ENCODE measurements around the gene SOX30. TPM values are rescaled to one million over a fixed set of nuclear protein-coding genes. Genes with fewer than 3 reads are reported as not detected.

Gene SOX30
- total RNA-seq, 3 donors from 2014 or later = 0.22 to 0.29 (median 0.29) TPM

DNA sequence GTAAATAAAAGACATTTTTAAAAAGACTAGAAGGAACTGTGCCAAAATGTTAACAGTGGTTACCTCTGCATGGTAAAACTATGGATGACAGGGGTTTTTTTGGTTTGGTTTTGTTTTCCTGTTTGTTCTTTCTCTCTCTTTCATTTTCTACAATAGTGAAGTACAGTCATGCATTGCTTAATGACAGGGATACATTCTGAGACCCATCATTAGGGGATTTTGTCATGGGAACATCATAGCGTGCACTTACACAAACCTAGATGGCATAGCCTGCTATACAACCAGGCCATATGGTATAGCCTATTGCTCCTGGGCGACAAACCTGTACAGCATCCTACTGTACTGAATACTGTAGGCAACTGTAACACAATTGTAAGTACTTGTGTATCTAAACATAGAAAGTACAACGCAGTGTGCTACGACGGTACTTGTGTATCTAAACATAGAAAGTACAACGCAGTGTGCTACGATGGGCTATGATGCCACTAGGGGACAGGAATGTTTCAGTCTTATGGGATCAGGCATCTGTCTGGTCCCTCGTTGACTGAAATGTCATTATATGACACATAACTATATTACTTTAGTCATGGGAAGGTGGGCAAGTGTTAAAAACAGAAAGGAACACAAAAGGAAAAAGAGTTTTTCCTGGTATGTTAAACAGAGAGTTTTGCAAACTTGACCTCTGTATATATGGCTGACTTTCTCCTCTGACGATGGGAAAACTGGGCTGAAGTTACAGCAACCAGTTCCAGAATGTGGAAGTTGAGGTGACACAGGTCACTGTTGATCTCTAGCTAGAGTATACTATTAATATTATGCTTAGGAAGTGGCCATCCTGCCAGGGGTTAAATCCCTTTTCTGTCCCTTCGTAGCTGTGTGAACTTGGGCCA lies 69.3 kb downstream of the SOX30 start:
- Histone ChIP-seq H3K4me1 (ENCODE audit: low read depth) (no peaks in the 10 kb centered on the region), H3K9me3 (no peaks in the 10 kb centered on the region), H3K36me3 (ENCODE audit: low read depth) (no peaks in the 10 kb centered on the region), H3K4me3 (no peak overlapping the region)
- intact Hi-C loops (cut with DNase I, micrococcal nuclease) = no loop called here
- peak; percentile 25 for ATAC-seq
- no peak for DNase-seq
- TF ChIP-seq, protein P1, sequence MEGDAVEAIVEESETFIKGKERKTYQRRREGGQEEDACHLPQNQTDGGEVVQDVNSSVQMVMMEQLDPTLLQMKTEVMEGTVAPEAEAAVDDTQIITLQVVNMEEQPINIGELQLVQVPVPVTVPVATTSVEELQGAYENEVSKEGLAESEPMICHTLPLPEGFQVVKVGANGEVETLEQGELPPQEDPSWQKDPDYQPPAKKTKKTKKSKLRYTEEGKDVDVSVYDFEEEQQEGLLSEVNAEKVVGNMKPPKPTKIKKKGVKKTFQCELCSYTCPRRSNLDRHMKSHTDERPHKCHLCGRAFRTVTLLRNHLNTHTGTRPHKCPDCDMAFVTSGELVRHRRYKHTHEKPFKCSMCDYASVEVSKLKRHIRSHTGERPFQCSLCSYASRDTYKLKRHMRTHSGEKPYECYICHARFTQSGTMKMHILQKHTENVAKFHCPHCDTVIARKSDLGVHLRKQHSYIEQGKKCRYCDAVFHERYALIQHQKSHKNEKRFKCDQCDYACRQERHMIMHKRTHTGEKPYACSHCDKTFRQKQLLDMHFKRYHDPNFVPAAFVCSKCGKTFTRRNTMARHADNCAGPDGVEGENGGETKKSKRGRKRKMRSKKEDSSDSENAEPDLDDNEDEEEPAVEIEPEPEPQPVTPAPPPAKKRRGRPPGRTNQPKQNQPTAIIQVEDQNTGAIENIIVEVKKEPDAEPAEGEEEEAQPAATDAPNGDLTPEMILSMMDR (IDR thresholded peaks at IDR 0.05) = no peak

GRCh38 chr5:157581901-157582300 lies 70.3 kb downstream of the SOX30 start:
- DNase-seq (no peak), ATAC-seq (no peak)
- H3K9me3 ChIP-seq = no peaks in the 10 kb centered on the region
- intact Hi-C loops (cut with DNase I, micrococcal nuclease) = no loop called here
- H3K4me3 ChIP-seq = no peak overlapping the region
- no peaks in the 10 kb centered on the region for H3K36me3 ChIP-seq (ENCODE audit: low read depth)
- TF ChIP-seq, protein P1 (IDR thresholded peaks at IDR 0.05) = no peak
- no peaks in the 10 kb centered on the region for H3K4me1 ChIP-seq (ENCODE audit: low read depth)

GRCh38 chr5:157578079-157578780 lies 74.0 kb downstream of the SOX30 start:
- no peaks in the 10 kb centered on the region for H3K36me3 ChIP-seq (ENCODE audit: low read depth)
- peaks cover 3% of the 10 kb centered on the region for H3K4me1 ChIP-seq (ENCODE audit: low read depth)
- ATAC-seq (no peak), DNase-seq (no peak)
- TF ChIP-seq, protein P1 (IDR thresholded peaks at IDR 0.05) = no peak
- no peak overlapping the region for H3K4me3 ChIP-seq
- no peaks in the 10 kb centered on the region for H3K9me3 ChIP-seq
- intact Hi-C loops (cut with DNase I, micrococcal nuclease) = no loop called here

DNA sequence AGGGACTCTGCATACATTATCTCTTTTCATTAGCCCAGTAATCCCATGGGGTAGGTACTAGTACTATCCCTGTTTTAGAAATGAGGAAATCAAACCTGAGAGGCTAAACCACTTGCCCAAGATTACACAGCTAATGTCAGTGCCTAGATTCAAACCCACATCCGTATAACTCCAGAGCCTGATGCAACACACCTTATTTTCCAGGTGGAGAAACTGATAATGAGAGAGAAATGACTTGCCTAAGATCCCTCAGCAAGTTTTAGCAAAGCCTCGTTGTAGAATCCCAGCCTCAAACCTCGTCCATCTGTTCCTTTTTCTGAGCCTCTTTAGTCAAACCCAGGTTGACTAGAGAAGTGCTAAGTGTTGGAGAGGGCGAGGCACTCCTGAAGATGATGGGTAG lies 75.6 kb downstream of the SOX30 start:
- Histone ChIP-seq H3K36me3 (ENCODE audit: low read depth) (no peaks in the 10 kb centered on the region), H3K4me3 (no peak overlapping the region), H3K4me1 (ENCODE audit: low read depth) (peaks cover 3% of the 10 kb centered on the region), H3K9me3 (no peaks in the 10 kb centered on the region)
- DNase-seq (no peak), ATAC-seq (no peak)
- intact Hi-C loops (cut with DNase I, micrococcal nuclease) = no loop called here
- TF ChIP-seq, protein P1 (IDR thresholded peaks at IDR 0.05) = no peak

Other genes starting within 250 kb of the SOX30 start
- gene NIPAL4, start 192.2 kb downstream of the SOX30 start, total RNA-seq = 1 to 10 TPM in 1 of 3 donors, under 1 TPM in 1, not detected in 1; 0.70 to 3.2 TPM
- 10 to 100 TPM in 1 of 3 donors, 1 to 10 TPM in 2; 6.4 to 32.6 (median 8.9) TPM for gene ADAM19, start 76.7 kb downstream of the SOX30 start, total RNA-seq
- gene C5orf52, start 19.1 kb upstream of the SOX30 start, total RNA-seq = 1 to 10 TPM; 1.7 to 5.7 (median 3.5) TPM
- 10 to 100 TPM; 14.0 to 22.0 (median 14.5) TPM for gene THG1L, start 79.0 kb upstream of the SOX30 start, total RNA-seq
- gene LSM11, start 91.3 kb upstream of the SOX30 start, total RNA-seq = 1 to 10 TPM; 3.7 to 9.5 (median 4.7) TPM
- gene CLINT1, start 206.7 kb upstream of the SOX30 start, total RNA-seq = 100 to 1,000 TPM in 2 of 3 donors, 10 to 100 TPM in 1; 90.8 to 131 (median 127) TPM

Measured in mucosa of descending colon (tissue), 3 donors.